ENCODE data around the gene UAP1L1. TPM values are rescaled to one million over a fixed set of nuclear protein-coding genes. Genes with fewer than 3 reads are reported as not detected.
A peak's percentile ranks its signal among the peaks of the same experiment; 100 is the strongest.
"Not testable (repeated sequence)": the region's sequence is repeated elsewhere in the genome, so short reads cannot be mapped to it uniquely, and the experiment has no call there.

Gene UAP1L1
- total RNA-seq, 1 experiment from 2014 or later: 22.5 TPM

DNA sequence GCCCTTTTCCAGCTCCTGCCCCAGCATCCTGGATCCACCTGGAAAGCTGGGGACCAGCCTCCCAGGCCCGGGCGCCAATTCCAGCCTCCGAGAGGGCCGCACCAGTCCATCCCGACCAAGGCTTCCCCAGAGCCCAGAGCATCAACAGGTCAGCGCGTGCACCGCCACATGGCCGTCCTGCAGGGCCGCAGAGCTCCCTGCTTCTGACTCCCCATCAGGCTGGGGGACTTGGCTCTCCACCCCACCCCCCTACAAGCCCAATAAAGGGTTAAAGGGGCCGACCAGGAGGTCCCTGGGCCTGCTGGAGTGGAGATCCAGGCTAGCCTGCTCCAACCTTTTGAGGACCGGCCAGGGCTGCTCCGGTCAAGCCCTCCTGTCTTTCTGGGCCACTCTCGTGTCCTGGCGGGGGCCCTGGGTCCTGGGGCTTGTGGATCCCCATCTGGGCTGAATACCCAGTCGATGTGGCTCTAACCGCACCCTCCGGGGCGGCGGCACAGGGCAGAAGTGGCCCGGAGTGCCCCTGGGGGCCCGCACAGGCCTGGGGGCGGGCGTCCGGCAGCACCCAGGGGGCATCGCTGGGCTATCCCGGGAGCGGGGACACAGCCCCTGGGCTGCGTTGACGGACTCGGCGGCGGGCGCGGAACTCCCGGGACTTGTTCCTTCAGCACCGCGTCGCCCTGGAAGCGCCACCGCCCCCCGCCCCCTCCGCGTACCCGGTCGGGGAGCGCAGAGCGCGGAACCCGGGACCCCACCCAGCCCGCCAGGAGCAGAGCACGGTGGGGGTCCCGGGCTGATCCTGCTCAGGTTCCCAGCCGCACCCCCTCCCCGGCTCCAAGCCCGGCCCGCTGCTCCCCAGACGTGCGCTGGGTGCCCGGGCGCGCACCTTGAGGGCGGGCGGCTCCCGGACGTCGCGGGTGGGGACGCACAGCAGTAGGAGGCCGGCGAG, 24.0 kb upstream of the UAP1L1 start:
- DNase-seq (ENCODE audit: low read depth, low spot score): no peak
- in situ Hi-C loops (cut with HindIII; ENCODE audit: low pct_unique_long_range_greater_than_20kb, low sequenced_read_pairs): no loop called here

GRCh38 chr9:137053944-137054931, 23.1 kb upstream of the UAP1L1 start, which contains the start of gene ENTPD2:
Gene ENTPD2, minus strand, starts transcription at chr9:137054061. Its CDS starts 64 bp downstream, at chr9:137053997.
- in situ Hi-C loops (cut with HindIII; ENCODE audit: low pct_unique_long_range_greater_than_20kb, low sequenced_read_pairs): no loop called here
- no peak for DNase-seq (ENCODE audit: low read depth, low spot score)

DNA sequence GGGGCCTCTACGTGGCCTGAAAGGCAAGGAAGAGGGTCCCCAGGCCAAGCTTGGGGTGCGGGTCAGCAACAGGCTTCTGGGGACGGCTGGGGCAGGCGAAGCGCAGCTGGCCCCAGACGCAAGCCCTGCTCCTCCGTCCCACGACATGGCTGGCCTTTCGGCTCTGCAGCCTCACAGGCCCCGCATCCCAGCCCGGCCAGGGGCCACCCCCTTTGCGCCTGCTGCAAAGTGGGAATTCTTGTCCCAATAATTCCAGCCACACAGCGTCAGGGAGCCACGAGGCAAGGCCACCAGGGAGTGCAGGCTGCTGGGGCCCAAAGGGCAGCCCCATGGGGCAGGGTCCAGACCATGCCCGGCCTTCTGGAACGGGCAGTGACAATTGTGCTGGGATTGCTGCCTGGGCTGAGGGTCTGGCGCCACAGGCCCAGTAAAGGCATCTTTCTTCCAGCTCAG, 22.4 kb upstream of the UAP1L1 start:
- in situ Hi-C loops (cut with HindIII; ENCODE audit: low pct_unique_long_range_greater_than_20kb, low sequenced_read_pairs): no loop called here
- no peak for DNase-seq (ENCODE audit: low read depth, low spot score)

- no peak for DNase-seq (ENCODE audit: low read depth, low spot score)
- in situ Hi-C loops (cut with HindIII; ENCODE audit: low pct_unique_long_range_greater_than_20kb, low sequenced_read_pairs): no loop called here
These were observed 21.6 kb upstream of the UAP1L1 start for GRCh38 chr9:137055385-137056364.

GRCh38 chr9:137056739-137057415, 20.4 kb upstream of the UAP1L1 start:
- DNase-seq (ENCODE audit: low read depth, low spot score): no peak
- in situ Hi-C loops (cut with HindIII; ENCODE audit: low pct_unique_long_range_greater_than_20kb, low sequenced_read_pairs): no loop called here

- no peak for DNase-seq (ENCODE audit: low read depth, low spot score)
- in situ Hi-C loops (cut with HindIII; ENCODE audit: low pct_unique_long_range_greater_than_20kb, low sequenced_read_pairs): no loop called here
These were observed 19.8 kb upstream of the UAP1L1 start for GRCh38 chr9:137057545-137057944.

- DNase-seq (ENCODE audit: low read depth, low spot score): no peak
- in situ Hi-C loops (cut with HindIII; ENCODE audit: low pct_unique_long_range_greater_than_20kb, low sequenced_read_pairs): no loop called here
These were observed 18.6 kb upstream of the UAP1L1 start for GRCh38 chr9:137058521-137059234.

- in situ Hi-C loops (cut with HindIII; ENCODE audit: low pct_unique_long_range_greater_than_20kb, low sequenced_read_pairs): no loop called here
- no peak for DNase-seq (ENCODE audit: low read depth, low spot score)
These were observed 14.9 kb upstream of the UAP1L1 start for GRCh38 chr9:137062384-137062783.

GRCh38 chr9:137062798-137063197, 14.5 kb upstream of the UAP1L1 start:
- DNase-seq (ENCODE audit: low read depth, low spot score); in situ Hi-C loops (cut with HindIII; ENCODE audit: low pct_unique_long_range_greater_than_20kb, low sequenced_read_pairs): not testable (repeated sequence)

DNA sequence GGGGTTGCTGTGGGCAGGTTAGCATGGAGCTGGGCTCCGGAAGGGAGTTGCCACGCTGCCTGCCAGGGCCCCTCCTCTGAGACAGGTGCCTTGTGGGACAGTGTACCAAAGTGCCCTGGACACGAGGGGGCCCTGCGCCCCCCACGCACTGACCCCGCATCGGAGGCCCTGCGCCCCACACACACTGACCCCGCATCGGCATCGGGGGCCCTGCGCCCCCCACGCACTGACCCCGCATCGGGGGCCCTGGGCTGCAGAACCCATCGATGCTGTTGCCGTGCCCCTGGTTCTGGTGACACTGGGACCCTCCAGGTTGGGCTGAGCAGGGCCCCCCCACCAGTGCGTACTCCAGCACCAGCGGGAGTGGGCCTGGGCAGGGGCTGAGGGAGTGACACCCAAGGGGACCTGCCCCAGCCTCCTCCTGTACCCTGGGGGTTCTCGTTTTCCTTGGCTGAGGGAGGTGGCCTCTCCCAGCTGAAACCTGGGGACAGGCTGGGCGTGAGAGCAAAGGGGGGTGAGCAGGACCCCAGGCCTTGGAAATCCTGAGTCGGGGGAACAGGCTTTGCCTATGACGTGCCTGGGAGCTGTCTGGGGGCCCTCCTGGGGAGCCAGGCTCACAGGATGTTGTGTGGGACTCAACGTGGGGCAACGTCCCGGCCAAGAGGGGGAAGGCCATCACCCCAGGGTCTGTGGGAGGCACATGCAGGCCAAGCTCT, 13.8 kb upstream of the UAP1L1 start:
- DNase-seq (ENCODE audit: low read depth, low spot score): no peak
- in situ Hi-C loops (cut with HindIII; ENCODE audit: low pct_unique_long_range_greater_than_20kb, low sequenced_read_pairs): no loop called here

- peak; percentile 57 for DNase-seq (ENCODE audit: low read depth, low spot score)
- in situ Hi-C loops (cut with HindIII; ENCODE audit: low pct_unique_long_range_greater_than_20kb, low sequenced_read_pairs): no loop called here
These were observed 13.1 kb upstream of the UAP1L1 start for GRCh38 chr9:137064027-137064879.

- in situ Hi-C loops (cut with HindIII; ENCODE audit: low pct_unique_long_range_greater_than_20kb, low sequenced_read_pairs): no loop called here
- DNase-seq (ENCODE audit: low read depth, low spot score): no peak
These were observed 12.5 kb upstream of the UAP1L1 start for GRCh38 chr9:137064880-137065164.

DNA sequence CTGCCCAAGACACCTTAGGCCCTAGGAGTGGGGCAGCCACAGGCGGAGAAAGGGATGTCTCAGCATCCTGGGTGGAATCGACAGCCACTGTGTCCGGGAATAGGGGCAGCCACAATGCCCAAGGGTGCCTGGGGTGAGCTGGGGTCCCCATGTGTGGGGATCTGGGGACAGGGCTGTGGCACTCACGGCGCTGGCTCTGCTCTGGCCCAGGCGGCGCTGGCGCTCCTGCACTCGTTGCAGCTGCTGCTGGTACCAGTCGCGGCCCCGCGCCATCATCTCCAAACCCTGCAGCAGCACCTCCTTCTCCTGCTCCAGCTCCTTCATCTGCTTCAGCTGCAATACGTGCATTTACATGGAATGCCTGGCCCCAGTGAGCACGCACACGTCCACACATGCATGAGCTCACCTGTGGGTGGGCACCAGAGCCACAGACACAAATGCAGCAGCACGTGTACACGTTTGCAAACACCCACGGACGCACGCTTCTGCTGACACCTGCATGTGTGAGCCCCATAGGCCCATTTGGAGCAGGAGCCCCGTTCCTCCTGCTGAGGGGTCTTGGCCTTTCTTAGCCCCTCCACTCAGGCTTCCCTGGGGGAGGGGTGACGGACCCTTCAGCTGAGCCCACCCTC, 11.9 kb upstream of the UAP1L1 start:
- no peak for DNase-seq (ENCODE audit: low read depth, low spot score)
- in situ Hi-C loops (cut with HindIII; ENCODE audit: low pct_unique_long_range_greater_than_20kb, low sequenced_read_pairs): no loop called here

- in situ Hi-C loops (cut with HindIII; ENCODE audit: low pct_unique_long_range_greater_than_20kb, low sequenced_read_pairs): no loop called here
These were observed 11.0 kb upstream of the UAP1L1 start for GRCh38 chr9:137066096-137066861.

More at GRCh38 chr9:137066096-137066861, 11.0 kb upstream of the UAP1L1 start:
- no peak for DNase-seq (ENCODE audit: low read depth, low spot score)

Data from SK-MEL-5 (cell line).